GM18951 (cell line): ENCODE data around the gene VWA8.
"Not testable (repeated sequence)": the region's sequence is repeated elsewhere in the genome, so short reads cannot be mapped to it uniquely, and the experiment has no call there.

Experiments
- POLR2A ChIP-seq: IDR thresholded peaks from 4 replicates; pipeline ENCODE4 v1.6.1; 2011; ENCODE audit warnings: mild to moderate bottlenecking; ENCODE audit not compliant: insufficient read length, insufficient read depth; ENCODE audit errors: extremely low read depth
- in situ Hi-C: fragments of 300-500 bp; cut with MboI; formaldehyde crosslinking; loops from one replicate; pipeline ENCODE4 v1.12.0; 2022; ENCODE audit warnings: low sequenced_read_pairs, mixed read lengths, inconsistent platforms; ENCODE audit not compliant: unreplicated experiment

VWA8 gene

GRCh38 chr13:41554626-41555386, 406.1 kb downstream of the VWA8 start:
- no peak for TF ChIP-seq POLR2A
- in situ Hi-C loops, result no loop called here

- TF ChIP-seq POLR2A, result no peak
- in situ Hi-C loops, result no loop called here
Observed at GRCh38 chr13:41554180-41554579, 406.7 kb downstream of the VWA8 start.

- TF ChIP-seq POLR2A, result no peak
- in situ Hi-C loops, result no loop called here
Observed at GRCh38 chr13:41552031-41552430, 408.9 kb downstream of the VWA8 start.

- no peak for TF ChIP-seq POLR2A
- in situ Hi-C loops, result no loop called here
Observed at GRCh38 chr13:41550276-41550675, 410.6 kb downstream of the VWA8 start.

GRCh38 chr13:41549491-41549890, 411.4 kb downstream of the VWA8 start:
- in situ Hi-C loops, result no loop called here
- TF ChIP-seq POLR2A, result no peak

GRCh38 chr13:41548910-41549309, 412.0 kb downstream of the VWA8 start:
- in situ Hi-C loops, result no loop called here
- TF ChIP-seq POLR2A, result no peak

GRCh38 chr13:41548031-41548430, 412.9 kb downstream of the VWA8 start:
- in situ Hi-C loops, result no loop called here
- no peak for TF ChIP-seq POLR2A

- in situ Hi-C loops, result no loop called here
- TF ChIP-seq POLR2A, result no peak
Observed at GRCh38 chr13:41547251-41548000, 413.5 kb downstream of the VWA8 start.

- in situ Hi-C loops, result no loop called here
- no peak for TF ChIP-seq POLR2A
Observed at GRCh38 chr13:41546372-41547190, 414.3 kb downstream of the VWA8 start.

- in situ Hi-C loops, result no loop called here
- TF ChIP-seq POLR2A, result no peak
Observed at GRCh38 chr13:41545432-41545707, 415.5 kb downstream of the VWA8 start.

- in situ Hi-C loops, result no loop called here
- no peak for TF ChIP-seq POLR2A
Observed at GRCh38 chr13:41543664-41544300, 417.1 kb downstream of the VWA8 start.

- in situ Hi-C loops, result not testable (repeated sequence)
Observed at GRCh38 chr13:41542799-41543198, 418.1 kb downstream of the VWA8 start.

- TF ChIP-seq POLR2A, result no peak
- in situ Hi-C loops, result no loop called here
Observed at GRCh38 chr13:41542281-41542680, 418.6 kb downstream of the VWA8 start.

- in situ Hi-C loops, result no loop called here
- TF ChIP-seq POLR2A, result no peak
Observed at GRCh38 chr13:41541142-41541938, 419.6 kb downstream of the VWA8 start.

GRCh38 chr13:41540240-41540639, 420.7 kb downstream of the VWA8 start:
- in situ Hi-C loops, result not testable (repeated sequence)
